Mesenchymal stem cell (in vitro differentiated cells and primary cell): ENCODE measurements around the gene PCNX2.

Source experiments
- DNase-seq: peaks from one replicate; pipeline ENCODE4 v3.0.0-alpha.2; 2013
- H2AFZ ChIP-seq: one replicate; pipeline ENCODE4 v1.6.1; 2013; ENCODE audit warnings: low read depth, mild to moderate bottlenecking, control low read depth, inconsistent platforms, low read length, moderate library complexity
- H2AK5ac ChIP-seq: 2 replicates; pipeline ENCODE4 v1.6.1; 2013; ENCODE audit warnings: low read length, moderate library complexity, mild to moderate bottlenecking, inconsistent platforms; ENCODE audit not compliant: severe bottlenecking
- H2BK120ac ChIP-seq: one replicate; pipeline ENCODE4 v1.6.1; 2013; ENCODE audit warnings: low read depth, mild to moderate bottlenecking, inconsistent platforms, low read length, moderate library complexity
- H2BK12ac ChIP-seq, 2 experiments: one replicate each; pipeline ENCODE4 v1.6.1; 2013; ENCODE audit warnings: inconsistent platforms in 2 of 2, low read length in 2 of 2, mild to moderate bottlenecking in 2 of 2, moderate library complexity in 2 of 2, control low read depth in 1 of 2
- H2BK15ac ChIP-seq: one replicate; pipeline ENCODE4 v1.6.1; 2013; ENCODE audit warnings: mild to moderate bottlenecking, low read depth, inconsistent platforms; ENCODE audit not compliant: poor library complexity, severe bottlenecking
- H2BK5ac ChIP-seq: 2 replicates; pipeline ENCODE4 v1.6.1; 2013; ENCODE audit warnings: low read depth, mild to moderate bottlenecking, low read length, control low read depth, inconsistent platforms; ENCODE audit not compliant: poor library complexity, severe bottlenecking
- H3K14ac ChIP-seq, 2 experiments: one replicate each; pipeline ENCODE4 v1.6.1; 2013; ENCODE audit warnings: inconsistent platforms in 2 of 2, low read length in 2 of 2, control low read depth in 1 of 2, mild to moderate bottlenecking in 1 of 2, moderate library complexity in 1 of 2
- H3K18ac ChIP-seq, 2 experiments: one replicate each; pipeline ENCODE4 v1.6.1; 2013; ENCODE audit warnings: inconsistent platforms in 2 of 2, low read length in 2 of 2, control low read depth in 1 of 2, low read depth in 1 of 2, mild to moderate bottlenecking in 1 of 2
- H3K23ac ChIP-seq, 2 experiments: one replicate each; pipeline ENCODE4 v1.6.1; 2013; ENCODE audit warnings: inconsistent platforms in 2 of 2, low read length in 2 of 2, mild to moderate bottlenecking in 2 of 2, moderate library complexity in 2 of 2, control low read depth in 1 of 2
- H3K27ac ChIP-seq: 2 replicates; pipeline ENCODE4 v1.5.1; 2013; ENCODE audit warnings: mild to moderate bottlenecking, moderate library complexity, low read length, control low read depth, inconsistent platforms; ENCODE audit not compliant: poor library complexity, severe bottlenecking
- H3K27me3 ChIP-seq, 2 experiments: 2 replicates each; pipeline versions ENCODE4 v1.6.1 to v1.7.0; 2013; ENCODE audit warnings: low read length in 2 of 2, mild to moderate bottlenecking in 2 of 2, moderate library complexity in 2 of 2, control low read depth in 1 of 2, inconsistent platforms in 1 of 2; ENCODE audit not compliant: control insufficient read depth in 1 of 2, insufficient read depth in 1 of 2
- H3K36me3 ChIP-seq, 2 experiments: 2 replicates each; pipeline versions ENCODE4 v1.6.1 to v1.7.0; 2013; ENCODE audit warnings: low read length in 2 of 2, control low read depth in 1 of 2, inconsistent platforms in 1 of 2, low read depth in 1 of 2, mild to moderate bottlenecking in 1 of 2; ENCODE audit not compliant: insufficient read depth in 2 of 2, control insufficient read depth in 1 of 2
- H3K4ac ChIP-seq, 2 experiments: one replicate each; pipeline ENCODE4 v1.6.1; 2013; ENCODE audit warnings: inconsistent platforms in 2 of 2, low read length in 2 of 2, mild to moderate bottlenecking in 2 of 2, moderate library complexity in 2 of 2, control low read depth in 1 of 2, low read depth in 1 of 2
- H3K4me1 ChIP-seq: 2 replicates; pipeline ENCODE4 v1.6.1; 2013; ENCODE audit warnings: low read depth, low read length, control low read depth; ENCODE audit not compliant: control insufficient read depth, insufficient read depth
- H3K4me2 ChIP-seq: 2 replicates; pipeline ENCODE4 v1.6.1; 2013; ENCODE audit warnings: low read length, mild to moderate bottlenecking, inconsistent platforms; ENCODE audit not compliant: poor library complexity, severe bottlenecking
- H3K4me3 ChIP-seq, 2 experiments: 2 replicates each; pipeline versions ENCODE4 v1.5.1 to v1.7.0; 2013; ENCODE audit warnings: low read length in 2 of 2, mild to moderate bottlenecking in 2 of 2, control low read depth in 1 of 2, low read depth in 1 of 2; ENCODE audit not compliant: insufficient read depth in 1 of 2
- H3K79me1 ChIP-seq: replicated peaks from 2 replicates; pipeline ENCODE4 v1.6.1; 2013; ENCODE audit warnings: mild to moderate bottlenecking, control low read depth, low read length, inconsistent platforms; ENCODE audit not compliant: poor library complexity, severe bottlenecking
- H3K9ac ChIP-seq: 2 replicates; pipeline ENCODE4 v1.7.0; 2013; ENCODE audit warnings: mild to moderate bottlenecking, low read length, moderate library complexity
- H3K9me3 ChIP-seq: 2 replicates; pipeline ENCODE4 v1.7.0; 2013; ENCODE audit warnings: mild to moderate bottlenecking, low read length; ENCODE audit not compliant: control insufficient read depth
- H4K8ac ChIP-seq: one replicate; pipeline ENCODE4 v1.6.1; 2013; ENCODE audit warnings: inconsistent platforms, mild to moderate bottlenecking, low read length, moderate library complexity
- H4K91ac ChIP-seq: one replicate; pipeline ENCODE4 v1.6.1; 2013; ENCODE audit warnings: mild to moderate bottlenecking, low read length, inconsistent platforms
- WGBS: methylation state at CpG from one replicate; pipeline ENCODE4 v1.1.7; 2013; ENCODE audit warnings: mixed read lengths; 5-methylcytosine and 5-hydroxymethylcytosine counted together

The PCNX2 gene

DNA sequence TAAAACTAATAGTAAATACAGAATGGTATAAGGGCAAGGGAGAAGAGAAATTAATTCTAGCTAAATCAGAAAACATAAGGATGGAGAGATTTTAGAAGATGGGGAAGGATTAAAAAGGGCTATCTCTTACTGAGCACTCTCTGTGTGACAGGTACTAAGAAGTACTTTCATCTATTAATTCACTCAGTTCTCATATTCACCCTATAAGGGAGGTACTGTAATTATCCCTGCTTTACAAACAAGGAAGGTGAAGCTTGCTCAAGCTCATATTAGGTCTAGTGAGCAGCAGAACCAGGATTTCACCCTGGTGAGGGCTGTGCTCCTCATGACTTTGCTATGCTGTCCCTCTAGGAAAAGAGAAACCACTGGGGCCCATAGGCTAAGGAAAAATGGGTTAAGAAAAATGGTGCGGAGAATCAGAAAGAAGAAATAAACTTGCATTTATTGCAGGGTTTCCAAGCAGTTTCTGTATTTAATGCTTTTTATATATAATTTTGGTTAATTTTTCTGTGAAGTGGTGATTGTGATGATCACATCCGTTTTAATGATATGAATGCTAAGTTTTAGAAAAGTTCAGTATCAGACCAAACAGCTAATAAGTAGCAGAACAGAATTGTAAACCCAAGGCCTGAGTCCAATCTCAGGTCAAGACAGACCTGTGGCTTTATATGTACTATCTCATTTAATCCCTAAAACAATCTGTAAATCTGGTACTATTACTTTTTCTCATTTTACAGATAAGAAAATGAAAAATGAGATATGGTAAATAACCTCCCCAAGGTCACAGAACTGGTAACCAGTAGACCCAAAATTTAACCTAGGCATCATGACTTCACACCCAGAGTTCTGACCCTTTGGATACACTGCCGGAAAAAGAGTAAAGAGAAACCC lies 1.7 kb downstream of the PCNX2 start:
- WGBS: 86% methylated on average over 2 of the region's 3 CpGs
- Histone ChIP-seq H3K79me1 (peaks cover 15% of the 10 kb centered on the region), H3K9ac (peak overlapping the region; percentile 89)

DNA sequence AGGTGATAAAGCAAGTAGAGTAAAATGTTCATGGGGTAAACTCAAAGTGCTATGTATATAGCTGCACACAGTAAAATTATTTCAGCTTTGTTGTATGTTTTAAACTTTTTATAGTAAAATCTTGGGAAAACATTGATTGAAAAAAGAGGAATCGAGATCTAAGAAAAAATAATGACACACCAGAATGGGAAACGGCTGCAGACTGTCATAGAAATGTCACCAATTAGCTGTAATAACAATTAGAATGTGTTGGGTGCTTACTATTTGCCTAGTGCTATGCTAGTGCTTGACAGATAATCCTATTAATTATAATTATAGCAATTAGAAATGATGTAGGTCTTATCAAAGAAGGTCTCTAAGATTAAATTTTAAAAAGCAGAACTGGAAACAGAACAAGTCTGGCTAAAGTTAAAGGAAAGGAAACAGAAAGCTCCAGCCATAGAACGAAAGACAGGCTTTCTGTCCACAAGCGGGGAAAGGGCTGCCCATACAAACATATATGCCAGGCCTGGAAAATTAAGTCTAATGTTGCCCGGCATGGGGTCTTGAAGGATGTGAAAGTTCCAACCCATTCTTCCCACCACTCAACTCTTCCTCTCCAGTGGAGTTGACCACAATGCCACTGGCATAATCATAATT lies 5.0 kb downstream of the PCNX2 start:
- Histone ChIP-seq H4K8ac (no peak overlapping the region), H3K4me2 (no peak overlapping the region), H2BK120ac (no peak overlapping the region), H3K4me3 (no peak overlapping the region), H3K27ac (no peak overlapping the region), H3K4ac (no peak overlapping the region), H3K36me3 (peaks cover 13 to 34% of the 10 kb centered on the region in 2 experiments), H3K27me3 (no peaks in the 10 kb centered on the region), H4K91ac (no peak overlapping the region), H2BK5ac (no peak overlapping the region), H3K79me1 (peaks cover 33% of the 10 kb centered on the region), H2AK5ac (peak overlapping the region; percentile 88), H3K18ac (no peak overlapping the region), H2BK15ac (no peak overlapping the region), H3K14ac (no peak overlapping the region), H3K4me1 (peaks cover 3% of the 10 kb centered on the region), H3K9me3 (no peaks in the 10 kb centered on the region), H3K23ac (no peak overlapping the region), H3K9ac (no peak overlapping the region), H2BK12ac (no peak overlapping the region), H2AFZ (no peak overlapping the region)
- 95% methylated on average over 4 of the region's 5 CpGs for WGBS
- no peak for DNase-seq

More for the DNA sequence above, 1.7 kb downstream of the PCNX2 start:
- Histone ChIP-seq H4K8ac (no peak overlapping the region), H4K91ac (no peak overlapping the region), H3K14ac (no peak overlapping the region), H2BK5ac (no peak overlapping the region), H2AK5ac (no peak overlapping the region), H3K4ac (no peak overlapping the region), H2BK15ac (no peak overlapping the region), H3K9me3 (no peaks in the 10 kb centered on the region), H3K18ac (no peak overlapping the region), H3K4me1 (peaks cover 7% of the 10 kb centered on the region), H3K4me3 (peak overlapping the region in 1 of 2 experiments; percentile 93), H3K4me2 (no peak overlapping the region), H3K23ac (no peak overlapping the region), H3K27ac (no peak overlapping the region), H2AFZ (no peak overlapping the region), H3K27me3 (no peaks in the 10 kb centered on the region), H2BK120ac (no peak overlapping the region), H2BK12ac (no peak overlapping the region), H3K36me3 (peaks cover 6 to 7% of the 10 kb centered on the region in 2 experiments)
- peak; percentile 68 for DNase-seq

DNA sequence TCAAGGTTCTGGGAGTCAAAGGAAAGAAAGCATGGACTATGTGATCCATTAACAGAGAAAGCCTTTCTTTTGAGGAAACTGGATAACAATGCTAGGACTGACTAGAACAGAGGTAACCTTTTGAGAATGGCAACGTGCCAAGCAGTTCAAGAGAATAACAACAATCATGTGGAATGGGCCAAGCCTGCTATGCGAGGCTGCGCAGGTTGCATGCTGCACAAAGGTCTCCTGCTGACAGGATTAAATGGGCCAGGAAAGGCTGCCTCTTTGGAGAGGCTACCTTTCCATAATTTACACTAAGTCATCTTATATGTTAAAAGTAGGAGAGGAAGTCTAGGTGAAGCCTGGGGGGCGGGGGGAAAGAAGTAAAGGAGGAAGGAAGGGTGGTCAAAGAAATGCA lies 5.8 kb downstream of the PCNX2 start:
- WGBS: 85% methylated on average over 3 of the region's 4 CpGs
- peaks cover 13 to 34% of the 10 kb centered on the region in 2 experiments for H3K36me3 ChIP-seq

DNA sequence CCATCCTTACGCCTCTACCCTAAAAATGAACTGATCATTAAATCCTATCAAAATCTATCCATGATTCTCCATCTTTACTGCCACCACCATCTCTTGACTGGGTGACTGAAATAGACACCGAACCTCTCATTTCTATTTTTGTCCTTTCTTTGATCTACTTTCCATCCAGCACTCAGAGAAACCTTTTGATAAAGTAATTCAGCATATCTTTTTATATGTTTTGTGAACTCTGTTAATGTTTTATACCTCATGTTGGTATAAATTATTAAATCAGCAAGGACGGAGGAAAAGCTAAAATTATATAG lies 13.0 kb downstream of the PCNX2 start:
- H2BK5ac ChIP-seq: no peak overlapping the region
- WGBS: 99% methylated on average over 2 of the region's 3 CpGs
- no peak overlapping the region for H4K8ac ChIP-seq
- no peak overlapping the region for H2BK12ac ChIP-seq
- H3K4ac ChIP-seq: no peak overlapping the region
- H3K27me3 ChIP-seq: no peaks in the 10 kb centered on the region
- no peak overlapping the region for H2AK5ac ChIP-seq
- H2BK120ac ChIP-seq: no peak overlapping the region
- no peak overlapping the region for H3K4me3 ChIP-seq
- no peak overlapping the region for H3K27ac ChIP-seq
- H2BK15ac ChIP-seq: no peak overlapping the region
- no peak overlapping the region for H3K9ac ChIP-seq
- no peak overlapping the region for H3K14ac ChIP-seq
- H3K18ac ChIP-seq: no peak overlapping the region
- H3K79me1 ChIP-seq: peaks cover 32% of the 10 kb centered on the region
- no peak overlapping the region for H3K23ac ChIP-seq
- peaks cover 3% of the 10 kb centered on the region for H3K4me1 ChIP-seq
- H2AFZ ChIP-seq: no peak overlapping the region
- no peaks in the 10 kb centered on the region for H3K9me3 ChIP-seq
- DNase-seq: no peak
- H4K91ac ChIP-seq: no peak overlapping the region
- H3K36me3 ChIP-seq: peaks cover 8 to 21% of the 10 kb centered on the region in 2 experiments
- H3K4me2 ChIP-seq: no peak overlapping the region

More for the DNA sequence above, 5.8 kb downstream of the PCNX2 start:
- no peaks in the 10 kb centered on the region for H3K9me3 ChIP-seq
- H2BK15ac ChIP-seq: no peak overlapping the region
- H4K8ac ChIP-seq: no peak overlapping the region
- no peak overlapping the region for H3K4me2 ChIP-seq
- no peak overlapping the region for H2BK120ac ChIP-seq
- no peak overlapping the region for H3K23ac ChIP-seq
- H2AK5ac ChIP-seq: no peak overlapping the region
- no peak overlapping the region for H3K4ac ChIP-seq
- H3K27me3 ChIP-seq: no peaks in the 10 kb centered on the region
- H4K91ac ChIP-seq: no peak overlapping the region
- H2AFZ ChIP-seq: no peak overlapping the region
- H3K18ac ChIP-seq: peak overlapping the region in 1 of 2 experiments; percentile 29
- no peak overlapping the region for H3K4me3 ChIP-seq
- no peak overlapping the region for H3K27ac ChIP-seq
- no peak for DNase-seq
- peaks cover 3% of the 10 kb centered on the region for H3K4me1 ChIP-seq
- no peak overlapping the region for H2BK5ac ChIP-seq
- no peak overlapping the region for H3K9ac ChIP-seq
- no peak overlapping the region for H3K14ac ChIP-seq
- H3K79me1 ChIP-seq: peaks cover 37% of the 10 kb centered on the region
- no peak overlapping the region for H2BK12ac ChIP-seq
